ENCODE measurements around the gene MYO15A.
"Not testable (repeated sequence)": the region's sequence is repeated elsewhere in the genome, so short reads cannot be mapped to it uniquely, and the experiment has no call there.

Gene MYO15A

DNA sequence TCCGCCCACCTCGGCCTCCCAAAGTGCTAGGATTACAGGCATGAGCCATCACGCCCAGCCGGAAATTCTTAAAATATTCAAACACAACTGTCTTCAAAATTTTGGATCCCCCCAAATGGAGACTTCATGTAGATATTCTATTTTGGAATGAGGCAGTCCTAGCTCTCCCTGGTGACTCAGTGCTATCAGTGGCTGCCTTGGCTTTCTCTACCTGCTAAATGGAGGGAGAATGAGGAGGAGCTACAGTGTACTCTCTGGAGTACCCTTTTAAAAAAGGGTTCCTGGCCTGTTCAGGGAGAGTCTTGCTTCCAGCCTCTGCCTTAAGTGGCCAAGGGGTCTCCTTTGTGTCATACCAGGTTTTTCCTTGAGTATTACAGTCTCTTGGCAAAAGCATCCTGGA is 85.8 kb downstream of the MYO15A start:
- Histone ChIP-seq H3K9me3 (ENCODE audit: insufficient read depth, low read depth, low read length) (no peaks in the 10 kb centered on the region), H3K4me3 (ENCODE audit: low read length) (no peak overlapping the region), H3K27ac (ENCODE audit: low read length) (no peak overlapping the region), H3K27me3 (ENCODE audit: insufficient read depth, low read length) (no peaks in the 10 kb centered on the region), H3K9ac (ENCODE audit: low read depth, low read length) (no peak overlapping the region), H3K4me1 (ENCODE audit: insufficient read depth, low read length) (no peaks in the 10 kb centered on the region), H3K36me3 (ENCODE audit: insufficient read depth, low read depth, low read length) (peaks cover 56% of the 10 kb centered on the region)

DNA sequence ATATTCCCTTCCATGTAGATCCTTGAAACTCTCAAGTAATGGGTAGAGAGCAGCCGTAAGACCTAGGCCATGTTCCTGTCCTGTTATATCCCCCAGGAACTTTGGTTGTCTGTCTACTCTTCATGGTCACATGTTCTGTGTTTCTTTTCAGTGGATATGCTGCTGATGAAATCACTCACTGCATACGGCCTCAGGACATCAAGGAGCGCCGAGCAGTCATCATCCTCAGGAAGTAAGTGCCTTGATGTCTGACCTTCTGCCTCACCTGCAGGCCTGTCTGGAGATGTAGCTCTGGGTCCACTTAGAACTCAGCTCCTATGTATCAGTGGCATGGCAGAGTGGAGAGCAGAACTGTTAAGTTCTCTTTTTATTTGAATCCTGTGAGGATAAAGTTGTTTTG is 86.2 kb downstream of the MYO15A start:
- Histone ChIP-seq H3K9ac (ENCODE audit: low read depth, low read length) (no peak overlapping the region), H3K27ac (ENCODE audit: low read length) (no peak overlapping the region), H3K27me3 (ENCODE audit: insufficient read depth, low read length) (no peaks in the 10 kb centered on the region), H3K4me3 (ENCODE audit: low read length) (no peak overlapping the region), H3K9me3 (ENCODE audit: insufficient read depth, low read depth, low read length) (no peaks in the 10 kb centered on the region), H3K4me1 (ENCODE audit: insufficient read depth, low read length) (no peaks in the 10 kb centered on the region), H3K36me3 (ENCODE audit: insufficient read depth, low read depth, low read length) (peaks cover 56% of the 10 kb centered on the region)

DNA sequence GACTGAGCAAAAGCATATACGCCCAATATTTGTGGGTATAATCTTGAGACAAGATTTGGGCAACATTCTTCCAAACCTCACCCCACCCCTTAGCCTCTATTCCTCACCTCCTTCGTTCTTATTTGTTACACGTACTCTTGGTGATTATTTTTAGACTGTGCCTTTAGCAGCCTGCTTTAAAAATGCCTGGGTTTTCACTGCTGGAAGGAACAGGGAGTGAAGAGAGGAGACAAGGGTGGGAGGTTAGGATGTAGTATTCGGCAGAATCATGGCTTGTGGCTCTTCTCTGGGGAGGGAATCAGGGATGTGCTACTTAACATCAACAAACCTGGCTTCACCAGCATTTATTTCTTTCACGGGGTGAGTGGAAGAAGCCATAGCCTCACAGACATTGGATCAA is 86.7 kb downstream of the MYO15A start:
- Histone ChIP-seq H3K4me3 (ENCODE audit: low read length) (no peak overlapping the region), H3K9ac (ENCODE audit: low read depth, low read length) (no peak overlapping the region), H3K27ac (ENCODE audit: low read length) (no peak overlapping the region), H3K9me3 (ENCODE audit: insufficient read depth, low read depth, low read length) (no peaks in the 10 kb centered on the region), H3K36me3 (ENCODE audit: insufficient read depth, low read depth, low read length) (peaks cover 55% of the 10 kb centered on the region), H3K4me1 (ENCODE audit: insufficient read depth, low read length) (peaks cover 2% of the 10 kb centered on the region; the same call in 1 of the 2 replicates), H3K27me3 (ENCODE audit: insufficient read depth, low read length) (no peaks in the 10 kb centered on the region)

DNA sequence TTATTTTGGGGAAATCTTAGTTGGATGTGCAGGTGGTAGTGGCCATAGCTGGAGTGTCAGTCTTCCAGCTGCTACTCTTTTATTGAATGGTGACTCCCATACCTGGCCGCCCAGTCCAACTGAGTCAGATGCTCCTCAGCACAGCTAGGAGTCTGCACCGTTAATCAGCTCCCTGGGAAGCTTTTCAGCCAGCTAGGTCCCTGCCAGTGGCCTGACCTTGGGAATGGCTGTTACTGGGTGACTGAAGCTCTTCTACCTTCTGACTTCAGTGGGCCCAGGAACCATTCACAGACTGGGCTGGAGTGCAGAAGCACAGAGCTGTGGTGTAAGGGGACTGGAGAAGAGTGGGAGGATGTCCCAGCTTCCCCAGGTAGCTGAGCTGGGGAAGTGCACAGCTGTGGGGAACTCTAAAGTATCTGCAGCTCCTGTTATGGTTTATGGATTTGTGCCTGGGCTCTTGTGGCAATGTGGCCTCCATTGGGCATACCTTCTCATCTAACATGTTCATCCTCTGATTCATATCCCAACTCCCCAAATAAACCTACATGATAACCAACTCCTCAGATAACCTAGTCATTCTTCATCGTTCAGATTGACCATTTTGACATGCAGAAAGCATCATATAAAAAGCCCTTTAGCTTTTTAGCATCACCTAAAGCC is 89.1 kb downstream of the MYO15A start:
- Histone ChIP-seq H3K9ac (ENCODE audit: low read depth, low read length) (no peak overlapping the region), H3K4me3 (ENCODE audit: low read length) (no peak overlapping the region), H3K4me1 (ENCODE audit: insufficient read depth, low read length) (peaks cover 2% of the 10 kb centered on the region; the same call in 1 of the 2 replicates), H3K27ac (ENCODE audit: low read length) (no peak overlapping the region), H3K36me3 (ENCODE audit: insufficient read depth, low read depth, low read length) (peaks cover 55% of the 10 kb centered on the region), H3K27me3 (ENCODE audit: insufficient read depth, low read length) (no peaks in the 10 kb centered on the region), H3K9me3 (ENCODE audit: insufficient read depth, low read depth, low read length) (no peaks in the 10 kb centered on the region)

DNA sequence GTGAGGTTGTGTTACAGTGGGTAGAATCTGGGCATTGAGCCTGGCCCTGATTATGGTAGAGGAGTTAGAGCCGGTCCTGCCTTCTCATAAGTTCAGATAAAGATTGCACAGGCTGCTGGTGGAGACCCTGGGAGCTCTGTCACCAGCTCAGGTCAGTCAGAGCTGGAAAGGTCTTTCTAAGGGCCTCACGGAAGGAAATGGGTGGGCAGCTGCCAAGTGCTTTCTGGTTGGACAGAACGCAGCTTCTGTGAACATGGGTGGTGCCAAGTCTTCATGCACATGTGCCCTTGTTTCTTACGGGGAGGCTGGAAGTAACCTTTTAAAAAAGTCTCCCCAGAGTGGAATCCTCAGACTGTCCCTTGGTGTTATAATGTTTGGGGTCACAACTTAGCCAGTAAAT is 90.0 kb downstream of the MYO15A start:
- Histone ChIP-seq H3K36me3 (ENCODE audit: insufficient read depth, low read depth, low read length) (peaks cover 56% of the 10 kb centered on the region), H3K9me3 (ENCODE audit: insufficient read depth, low read depth, low read length) (no peaks in the 10 kb centered on the region), H3K9ac (ENCODE audit: low read depth, low read length) (no peak overlapping the region), H3K27ac (ENCODE audit: low read length) (no peak overlapping the region), H3K4me3 (ENCODE audit: low read length) (no peak overlapping the region), H3K27me3 (ENCODE audit: insufficient read depth, low read length) (no peaks in the 10 kb centered on the region), H3K4me1 (ENCODE audit: insufficient read depth, low read length) (peaks cover 5% of the 10 kb centered on the region)

DNA sequence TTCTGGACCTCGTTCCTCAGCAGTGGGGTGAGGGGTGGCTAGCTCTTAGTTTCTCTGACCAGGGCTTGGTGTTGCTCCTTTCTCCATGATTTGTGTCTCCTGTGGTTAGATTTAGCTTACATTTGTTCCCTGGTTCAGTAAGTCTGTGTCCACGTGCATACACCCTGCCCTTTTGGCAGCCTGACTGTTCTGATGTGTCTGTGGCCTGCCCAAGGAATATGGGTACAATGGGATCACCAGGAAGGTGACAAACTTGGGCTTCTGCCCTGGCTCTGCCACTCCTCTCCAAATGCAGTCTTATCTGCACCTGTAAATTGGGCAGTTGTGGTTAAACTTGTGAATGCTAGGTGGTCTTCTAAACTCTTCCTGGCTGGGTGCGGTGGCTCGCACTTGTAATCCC is 92.6 kb downstream of the MYO15A start:
- no peak overlapping the region for H3K27ac ChIP-seq (ENCODE audit: low read length)
- H3K4me1 ChIP-seq (ENCODE audit: insufficient read depth, low read length), result peaks cover 5% of the 10 kb centered on the region
- H3K27me3 ChIP-seq (ENCODE audit: insufficient read depth, low read length), result no peaks in the 10 kb centered on the region
- no peaks in the 10 kb centered on the region for H3K9me3 ChIP-seq (ENCODE audit: insufficient read depth, low read depth, low read length)
- H3K9ac ChIP-seq (ENCODE audit: low read depth, low read length), result no peak overlapping the region
- H3K36me3 ChIP-seq (ENCODE audit: insufficient read depth, low read depth, low read length), result peaks cover 55% of the 10 kb centered on the region
- no peak overlapping the region for H3K4me3 ChIP-seq (ENCODE audit: low read length)

DNA sequence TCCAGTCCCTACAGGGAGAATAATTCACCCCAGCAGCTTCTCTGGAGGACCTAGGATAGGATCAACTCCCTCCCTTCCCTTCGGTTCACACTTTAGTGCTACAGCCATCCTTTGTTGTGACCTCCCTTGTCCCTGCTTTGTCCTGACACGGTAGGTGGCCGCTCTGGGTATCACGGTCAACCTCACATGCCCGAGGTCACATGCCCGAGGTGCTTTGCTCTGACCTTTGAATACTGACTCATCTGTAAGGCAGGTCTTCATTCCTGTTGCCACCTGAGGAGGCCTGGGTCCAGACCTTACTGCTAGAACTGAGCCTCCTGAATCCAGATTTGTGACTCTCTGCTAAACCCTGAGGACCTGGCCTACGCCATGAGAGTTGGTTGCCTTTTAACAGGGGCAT is 94.8 kb downstream of the MYO15A start:
- Histone ChIP-seq H3K4me3 (ENCODE audit: low read length) (no peak overlapping the region), H3K27me3 (ENCODE audit: insufficient read depth, low read length) (no peaks in the 10 kb centered on the region), H3K4me1 (ENCODE audit: insufficient read depth, low read length) (peaks cover 5% of the 10 kb centered on the region), H3K27ac (ENCODE audit: low read length) (no peak overlapping the region), H3K9ac (ENCODE audit: low read depth, low read length) (no peak overlapping the region), H3K36me3 (ENCODE audit: insufficient read depth, low read depth, low read length) (peaks cover 55% of the 10 kb centered on the region), H3K9me3 (ENCODE audit: insufficient read depth, low read depth, low read length) (no peaks in the 10 kb centered on the region)

DNA sequence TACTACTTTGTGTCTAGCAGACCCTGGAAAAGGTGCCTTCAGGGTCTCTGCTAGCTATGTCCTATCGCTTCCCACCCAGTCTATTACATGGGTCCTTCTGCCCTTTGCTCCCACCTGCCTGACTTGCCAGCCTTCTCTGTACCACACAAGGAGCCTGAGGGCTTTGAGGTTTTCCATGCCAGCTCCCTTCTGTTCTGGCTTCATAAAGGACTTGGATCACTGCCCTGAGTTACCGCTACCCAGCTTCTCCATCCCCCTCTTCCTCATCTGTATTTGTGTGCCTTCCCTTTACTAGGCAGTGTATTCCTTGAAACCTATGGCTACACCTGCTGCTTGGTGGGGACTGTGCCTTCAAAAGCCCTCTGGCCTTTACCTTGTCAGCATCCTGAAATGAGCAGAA is 97.3 kb downstream of the MYO15A start:
- Histone ChIP-seq H3K9ac (ENCODE audit: low read depth, low read length) (no peak overlapping the region), H3K4me3 (ENCODE audit: low read length) (no peak overlapping the region), H3K36me3 (ENCODE audit: insufficient read depth, low read depth, low read length) (peaks cover 64% of the 10 kb centered on the region), H3K4me1 (ENCODE audit: insufficient read depth, low read length) (peaks cover 3% of the 10 kb centered on the region), H3K9me3 (ENCODE audit: insufficient read depth, low read depth, low read length) (no peaks in the 10 kb centered on the region), H3K27ac (ENCODE audit: low read length) (no peak overlapping the region), H3K27me3 (ENCODE audit: insufficient read depth, low read length) (no peaks in the 10 kb centered on the region)

DNA sequence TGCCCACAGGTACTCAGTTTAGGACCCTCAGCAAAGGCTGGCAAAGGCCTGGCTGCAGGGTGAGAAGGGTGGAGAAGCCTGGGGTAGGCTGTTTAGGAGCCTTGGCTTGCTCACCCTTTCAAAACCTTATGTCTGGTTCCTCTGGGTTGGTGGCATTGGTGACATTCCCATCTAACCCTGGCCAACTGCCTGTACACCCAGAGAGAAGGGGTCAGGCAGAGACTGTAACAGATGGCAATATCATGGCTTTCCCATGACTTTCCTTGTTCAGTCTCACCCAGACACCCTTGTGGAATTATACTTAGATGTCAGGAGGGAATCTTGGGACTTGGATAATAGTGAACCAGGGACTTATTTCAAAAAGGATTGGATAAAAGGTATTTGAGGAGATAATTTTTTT is 98.4 kb downstream of the MYO15A start:
- H3K9ac ChIP-seq (ENCODE audit: low read depth, low read length), result no peak overlapping the region
- no peak overlapping the region for H3K27ac ChIP-seq (ENCODE audit: low read length)
- H3K27me3 ChIP-seq (ENCODE audit: insufficient read depth, low read length), result no peaks in the 10 kb centered on the region
- no peak overlapping the region for H3K4me3 ChIP-seq (ENCODE audit: low read length)
- peaks cover 3% of the 10 kb centered on the region for H3K4me1 ChIP-seq (ENCODE audit: insufficient read depth, low read length)
- H3K9me3 ChIP-seq (ENCODE audit: insufficient read depth, low read depth, low read length), result no peaks in the 10 kb centered on the region
- peaks cover 64% of the 10 kb centered on the region for H3K36me3 ChIP-seq (ENCODE audit: insufficient read depth, low read depth, low read length)

DNA sequence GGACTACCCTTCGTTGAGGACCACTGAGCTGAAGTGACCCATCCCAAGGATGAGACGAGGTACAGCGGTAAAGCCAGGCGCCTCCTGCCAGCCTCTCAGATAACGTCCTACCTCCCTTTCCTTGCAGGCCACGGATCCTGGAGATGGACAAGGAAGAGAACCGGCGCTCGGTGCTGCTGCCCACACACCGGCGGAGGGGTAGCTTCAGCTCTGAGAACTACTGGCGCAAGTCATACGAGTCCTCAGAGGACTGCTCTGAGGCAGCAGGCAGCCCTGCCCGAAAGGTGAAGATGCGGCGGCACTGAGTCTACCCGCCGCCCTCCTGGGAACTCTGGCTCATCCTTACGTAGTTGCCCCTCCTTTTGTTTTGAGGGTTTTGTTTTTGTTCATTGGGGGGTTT is 99.5 kb downstream of the MYO15A start:
- Histone ChIP-seq H3K9ac (ENCODE audit: low read depth, low read length) (no peak overlapping the region), H3K36me3 (ENCODE audit: insufficient read depth, low read depth, low read length) (peaks cover 64% of the 10 kb centered on the region), H3K4me3 (ENCODE audit: low read length) (no peak overlapping the region), H3K4me1 (ENCODE audit: insufficient read depth, low read length) (peaks cover 1% of the 10 kb centered on the region), H3K27ac (ENCODE audit: low read length) (no peak overlapping the region), H3K9me3 (ENCODE audit: insufficient read depth, low read depth, low read length) (no peaks in the 10 kb centered on the region), H3K27me3 (ENCODE audit: insufficient read depth, low read length) (no peaks in the 10 kb centered on the region)

DNA sequence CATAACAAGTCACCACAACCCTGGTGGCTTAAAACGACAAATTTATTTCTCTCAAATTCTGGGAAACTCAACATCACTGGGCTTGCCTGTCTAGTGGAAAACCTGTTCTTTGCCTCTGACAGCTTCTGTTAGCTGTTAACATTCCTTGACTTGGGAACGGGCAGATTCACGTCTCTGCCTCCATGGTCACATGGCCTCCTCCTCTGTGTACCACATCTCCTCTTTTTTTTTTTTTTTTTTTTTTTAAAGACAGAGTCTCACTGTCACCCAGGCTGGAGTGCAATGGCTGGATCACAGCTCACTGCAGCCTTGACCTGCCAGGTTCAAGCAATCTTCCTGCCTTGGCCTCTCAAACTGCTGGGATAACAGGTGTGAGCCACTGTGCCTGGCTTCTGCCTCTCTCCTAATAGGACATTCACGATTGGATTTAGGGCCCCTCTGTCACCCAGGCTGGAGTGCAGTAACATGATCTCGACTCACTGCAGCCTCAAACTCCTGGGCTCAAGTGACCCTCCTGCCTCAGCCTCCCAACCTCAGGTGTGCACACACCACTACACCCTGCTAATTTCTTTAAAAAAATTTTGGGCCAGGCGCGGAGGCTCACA is 105.2 kb downstream of the MYO15A start:
- H3K36me3 ChIP-seq (ENCODE audit: insufficient read depth, low read depth, low read length), result peaks cover 20% of the 10 kb centered on the region
- no peaks in the 10 kb centered on the region for H3K27me3 ChIP-seq (ENCODE audit: insufficient read depth, low read length)
- no peak overlapping the region for H3K27ac ChIP-seq (ENCODE audit: low read length)
- no peak overlapping the region for H3K9ac ChIP-seq (ENCODE audit: low read depth, low read length)
- no peaks in the 10 kb centered on the region for H3K9me3 ChIP-seq (ENCODE audit: insufficient read depth, low read depth, low read length)
- no peaks in the 10 kb centered on the region for H3K4me1 ChIP-seq (ENCODE audit: insufficient read depth, low read length)
- no peak overlapping the region for H3K4me3 ChIP-seq (ENCODE audit: low read length)

DNA sequence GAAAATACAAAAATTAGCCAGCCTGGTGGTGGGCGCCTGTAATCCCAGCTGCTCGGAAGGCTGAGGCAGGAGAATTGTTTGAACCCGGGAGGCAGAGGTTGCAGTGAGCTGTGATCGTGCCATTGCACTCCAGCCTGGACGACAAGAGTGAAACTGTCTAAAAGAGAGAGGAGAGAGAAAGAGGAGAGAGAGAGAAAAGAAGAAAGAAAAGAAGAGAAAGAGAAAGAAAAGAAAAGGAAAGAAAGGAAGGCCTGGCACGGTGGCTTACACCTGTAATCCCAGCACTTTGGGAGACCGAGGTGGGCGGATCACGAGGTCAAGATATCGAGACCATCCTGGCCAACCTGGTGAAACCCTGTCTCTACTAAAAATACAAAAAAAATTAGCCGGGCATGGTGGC is 108.3 kb downstream of the MYO15A start:
- H3K27me3 ChIP-seq (ENCODE audit: insufficient read depth, low read length); H3K27ac ChIP-seq (ENCODE audit: low read length); H3K9me3 ChIP-seq (ENCODE audit: insufficient read depth, low read depth, low read length): not testable (repeated sequence)

More for the DNA sequence above, 108.3 kb downstream of the MYO15A start:
- not testable (repeated sequence) for H3K36me3 ChIP-seq (ENCODE audit: insufficient read depth, low read depth, low read length); H3K9ac ChIP-seq (ENCODE audit: low read depth, low read length); H3K4me1 ChIP-seq (ENCODE audit: insufficient read depth, low read length); H3K4me3 ChIP-seq (ENCODE audit: low read length)
